ENCODE results near the gene PLA2G4C. TPM values are rescaled to one million over a fixed set of nuclear protein-coding genes. Genes with fewer than 3 reads are reported as not detected.

The PLA2G4C gene
- total RNA-seq, 1 experiment from 2014 or later = 5.5 TPM

DNA sequence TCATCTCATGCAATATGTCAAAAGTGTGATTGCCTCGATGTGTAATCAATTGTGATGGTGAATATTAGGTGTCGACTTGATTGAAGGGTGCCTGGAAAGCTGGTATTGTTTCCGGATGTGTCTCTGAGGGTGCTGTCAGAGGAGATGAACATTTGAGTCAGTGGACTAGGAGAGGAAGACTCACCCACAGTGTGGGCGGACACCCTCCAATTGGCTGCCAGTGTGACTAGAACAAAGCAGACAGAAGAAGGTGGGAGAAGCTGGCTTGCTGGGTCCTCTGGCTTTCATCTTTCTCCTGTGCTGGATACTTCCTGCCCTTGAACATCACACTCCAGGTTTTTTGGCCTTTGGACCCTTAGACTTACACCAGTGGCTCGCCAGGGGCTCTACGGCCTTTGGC, 51.3 kb downstream of the PLA2G4C start:
- DNase-seq (ENCODE audit: low read depth) = no peak

DNA sequence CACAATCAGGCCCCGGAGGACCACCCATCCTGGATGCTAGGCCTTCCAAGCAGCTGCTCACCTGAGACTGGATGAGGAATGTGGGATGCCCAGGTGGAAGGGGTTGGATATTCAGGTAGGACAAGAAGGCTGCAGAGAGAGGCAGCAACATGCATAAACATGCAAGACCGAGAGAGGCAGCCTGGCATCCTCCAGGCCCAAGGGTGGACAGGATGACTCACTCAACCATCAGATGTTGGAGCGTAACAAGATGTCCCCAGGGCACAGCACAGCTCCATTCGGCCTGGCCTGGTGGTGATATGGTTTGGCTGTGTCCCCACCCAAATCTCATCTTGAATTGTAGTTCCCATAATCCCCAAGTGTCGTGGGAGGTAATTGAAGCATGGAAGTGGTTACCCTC, 56.8 kb downstream of the PLA2G4C start:
- no peak for DNase-seq (ENCODE audit: low read depth)

DNA sequence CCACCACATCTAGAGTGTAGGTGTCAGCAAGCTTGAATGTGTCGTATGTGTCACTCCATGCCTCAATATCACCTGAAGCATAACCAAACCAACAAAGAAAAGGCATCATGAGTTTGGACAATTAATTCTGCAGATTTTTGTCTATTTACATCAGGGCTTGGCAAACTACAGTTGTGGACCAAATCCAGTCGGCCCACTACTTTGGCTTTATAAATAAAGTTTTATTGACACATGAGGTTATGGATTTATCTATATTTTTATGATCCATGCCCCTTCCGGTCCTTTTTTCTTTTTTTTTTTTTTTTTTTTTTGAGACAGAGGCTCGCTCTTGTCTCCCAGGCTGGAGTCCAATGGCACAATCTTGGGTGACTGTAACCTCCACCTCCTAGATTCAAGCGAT, 57.5 kb downstream of the PLA2G4C start:
- DNase-seq (ENCODE audit: low read depth) = no peak

DNA sequence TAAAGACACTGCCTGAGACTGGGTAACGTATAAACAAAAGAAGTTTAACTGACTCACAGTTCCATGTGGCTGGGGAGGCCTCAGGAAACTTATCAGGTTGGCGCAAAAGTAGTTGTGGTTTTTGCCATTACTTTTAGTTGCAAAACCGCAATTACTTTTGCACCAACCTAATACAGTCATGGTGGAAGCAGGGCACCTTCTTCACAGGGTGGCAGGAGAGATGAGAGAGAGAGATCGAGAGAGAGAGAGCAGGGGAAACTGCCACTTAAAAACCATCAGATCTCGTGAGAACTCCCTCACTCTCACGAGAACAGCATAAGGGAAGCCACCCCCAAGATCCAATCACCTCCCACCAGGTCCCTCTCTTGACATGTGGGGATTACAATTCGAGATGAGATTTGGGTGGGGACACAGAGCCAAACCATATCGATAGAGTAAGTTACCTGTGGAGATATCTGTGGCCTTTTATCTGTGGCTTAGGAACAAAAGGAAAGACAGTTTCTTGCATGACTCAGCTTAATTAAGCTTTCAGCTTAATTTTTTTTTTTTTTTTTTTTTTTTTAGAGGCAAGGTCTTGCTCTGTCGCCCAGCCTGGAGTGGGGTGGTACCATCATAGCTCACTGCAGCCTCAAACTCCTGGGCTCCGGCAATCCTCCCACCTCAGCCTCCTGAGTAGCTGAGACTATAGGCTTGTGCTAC, 59.1 kb downstream of the PLA2G4C start:
- DNase-seq (ENCODE audit: low read depth) = no peak

DNA sequence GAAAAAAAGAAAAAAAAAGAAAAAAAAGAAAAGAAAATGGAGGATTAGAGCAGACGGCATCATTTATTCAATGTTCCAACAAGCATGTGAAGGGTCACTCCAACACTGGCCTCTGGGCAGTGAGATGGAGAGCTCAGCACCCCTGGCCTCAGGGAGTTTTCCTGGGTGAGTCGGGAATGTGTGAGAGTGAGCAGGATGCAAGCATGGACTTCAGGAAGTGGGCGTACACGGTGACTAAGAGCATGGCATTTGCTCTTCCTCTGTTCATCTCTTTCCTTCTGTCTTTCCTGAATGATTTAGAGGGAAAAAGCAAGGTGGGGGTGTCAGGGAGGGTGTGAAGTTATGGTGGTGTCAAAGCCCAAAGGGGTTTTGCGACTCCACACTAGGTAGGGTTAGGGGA, 66.1 kb downstream of the PLA2G4C start:
- DNase-seq (ENCODE audit: low read depth) = no peak

DNA sequence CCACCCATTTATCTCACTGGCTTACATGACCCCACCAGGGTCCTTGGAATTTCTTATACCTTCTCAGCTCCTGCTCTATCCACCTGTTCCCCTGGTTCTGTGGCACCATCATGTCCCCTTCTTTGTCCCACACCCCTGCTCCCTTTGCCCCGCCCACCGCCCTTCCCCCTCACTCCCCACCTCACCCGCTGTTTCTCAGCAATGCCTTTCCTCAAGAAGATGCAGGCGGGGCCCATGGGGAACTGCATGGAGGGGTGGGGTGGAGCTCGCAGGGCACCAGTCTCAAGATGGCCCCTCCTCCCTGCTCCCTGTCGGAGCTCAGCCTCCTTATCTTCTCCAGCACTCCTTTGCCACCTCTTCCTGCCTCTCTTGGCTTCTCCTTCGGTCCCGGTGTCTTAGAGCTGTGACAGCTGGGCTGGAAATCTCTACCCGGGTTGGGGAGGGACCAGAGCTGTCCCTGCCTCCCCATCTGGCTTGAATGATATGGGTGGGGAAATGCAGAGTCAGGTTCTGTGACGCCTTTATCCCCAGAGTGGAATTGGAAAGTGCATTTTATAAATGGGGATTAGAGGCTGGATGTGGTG, 66.8 kb downstream of the PLA2G4C start, which contains the start of gene CABP5:
Gene CABP5 (minus strand): TSS at position 405 of the 584 bp plus-strand sequence. CDS start 157 bp downstream, at position 248.
- DNase-seq (ENCODE audit: low read depth) = no peak

DNA sequence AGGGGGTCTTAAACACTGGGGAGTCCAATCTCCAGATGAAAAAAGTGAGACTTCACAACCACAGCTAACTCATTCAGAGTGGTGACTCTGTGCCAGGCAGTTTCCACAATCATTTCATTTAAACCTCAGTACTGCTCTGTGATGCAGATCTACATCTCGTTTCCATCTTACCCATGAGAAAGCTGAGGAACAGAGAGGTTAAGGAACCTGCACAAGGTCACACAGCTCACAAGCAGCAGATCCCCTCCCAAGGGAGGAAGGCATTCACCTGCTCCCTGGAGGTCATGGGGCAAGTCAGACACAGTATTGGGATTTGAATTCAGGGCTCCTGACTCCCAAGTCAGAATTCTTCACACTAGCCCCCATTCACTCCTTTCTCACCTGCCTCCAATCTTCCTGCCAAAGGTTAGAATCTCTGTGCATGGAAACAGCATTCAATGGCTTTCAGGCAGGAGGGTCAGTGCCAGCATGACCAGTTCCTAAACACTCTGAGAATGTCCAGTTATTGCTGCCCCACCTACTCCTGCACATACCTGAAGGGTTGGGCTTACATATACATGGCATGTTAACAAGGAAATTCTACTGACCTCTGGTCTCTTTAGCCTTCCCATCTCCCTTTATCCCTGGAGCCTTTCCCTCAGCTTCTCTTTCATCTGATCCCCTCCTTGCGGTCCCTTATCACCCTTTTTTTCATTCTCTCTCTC, 68.6 kb downstream of the PLA2G4C start:
- no peak for DNase-seq (ENCODE audit: low read depth)

DNA sequence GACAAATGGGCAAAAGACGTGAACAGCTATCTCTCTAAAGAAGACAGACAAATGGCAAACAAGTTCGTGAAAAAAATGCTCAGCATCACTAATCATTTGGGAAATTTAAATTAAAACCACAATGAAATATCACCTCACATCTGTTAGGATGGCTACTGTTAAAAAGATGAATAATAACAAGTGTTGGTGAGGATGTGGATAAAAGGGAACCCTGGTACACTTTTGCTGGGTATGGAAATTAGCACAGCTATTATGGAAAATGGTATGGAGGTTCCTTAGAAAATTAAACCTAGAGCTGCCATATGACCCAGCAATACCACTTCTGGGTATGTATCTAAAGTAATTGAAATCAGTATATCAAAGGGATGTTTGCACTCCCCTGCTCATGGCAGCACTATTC, 73.9 kb downstream of the PLA2G4C start:
- DNase-seq (ENCODE audit: low read depth) = no peak

DNA sequence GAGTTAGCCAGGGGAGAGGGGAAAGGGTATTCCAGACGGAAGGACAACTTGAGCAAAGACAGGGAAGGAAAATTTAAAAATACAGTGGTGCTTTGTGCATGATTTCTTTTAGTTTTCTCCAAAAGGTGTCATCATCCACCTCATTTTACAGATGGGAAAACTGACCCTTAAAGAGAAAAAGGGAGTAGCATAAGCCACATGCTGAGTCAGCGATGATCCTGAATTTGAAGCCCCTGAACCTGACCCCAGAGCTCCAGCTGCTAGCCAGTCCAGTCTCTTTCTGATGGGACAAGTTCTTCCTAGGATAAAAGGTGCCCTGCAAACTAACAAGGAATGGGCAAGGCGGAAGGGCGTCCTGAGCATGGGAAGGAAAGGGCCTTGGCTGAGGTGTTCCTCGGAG, 77.0 kb downstream of the PLA2G4C start:
- no peak for DNase-seq (ENCODE audit: low read depth)

DNA sequence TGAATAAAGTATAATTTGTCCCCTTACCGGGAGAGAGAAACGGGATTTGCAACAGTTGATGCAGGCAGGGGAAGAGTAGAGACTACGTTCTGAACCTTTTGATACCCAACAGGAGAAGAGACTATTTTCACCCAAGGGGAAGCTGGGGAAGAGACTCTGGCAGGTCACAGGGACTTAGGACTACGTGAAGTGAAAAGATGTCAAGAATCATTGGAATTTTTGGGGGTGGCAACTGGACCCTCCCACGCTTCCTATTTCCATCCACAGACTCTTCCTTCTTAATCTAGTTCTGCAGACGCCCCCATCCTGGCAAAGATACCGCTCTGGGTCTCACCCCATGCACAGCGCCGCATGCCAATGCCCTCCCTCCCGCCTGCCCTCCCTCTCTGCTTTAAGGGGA, 80.5 kb downstream of the PLA2G4C start:
- DNase-seq (ENCODE audit: low read depth) = no peak

DNA sequence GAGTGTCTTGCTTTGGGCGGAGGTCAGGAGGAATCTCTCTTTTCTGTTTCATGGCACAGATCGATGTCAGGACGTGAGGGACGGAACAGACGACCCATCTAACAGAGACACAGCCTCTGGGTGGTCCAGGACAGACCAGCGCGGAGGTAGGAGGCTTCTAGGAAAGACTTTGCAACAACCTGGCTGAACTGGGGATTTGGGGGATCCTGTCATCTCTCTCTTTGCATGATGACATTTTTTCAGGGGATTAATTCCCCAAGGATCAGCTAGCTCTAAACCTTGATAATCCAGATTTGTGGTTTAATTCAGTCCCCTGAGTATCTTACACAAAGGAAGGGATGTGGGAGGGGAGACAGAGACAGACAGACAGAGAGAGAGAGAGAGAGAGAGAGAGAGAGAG, 81.2 kb downstream of the PLA2G4C start:
- DNase-seq (ENCODE audit: low read depth) = no peak

DNA sequence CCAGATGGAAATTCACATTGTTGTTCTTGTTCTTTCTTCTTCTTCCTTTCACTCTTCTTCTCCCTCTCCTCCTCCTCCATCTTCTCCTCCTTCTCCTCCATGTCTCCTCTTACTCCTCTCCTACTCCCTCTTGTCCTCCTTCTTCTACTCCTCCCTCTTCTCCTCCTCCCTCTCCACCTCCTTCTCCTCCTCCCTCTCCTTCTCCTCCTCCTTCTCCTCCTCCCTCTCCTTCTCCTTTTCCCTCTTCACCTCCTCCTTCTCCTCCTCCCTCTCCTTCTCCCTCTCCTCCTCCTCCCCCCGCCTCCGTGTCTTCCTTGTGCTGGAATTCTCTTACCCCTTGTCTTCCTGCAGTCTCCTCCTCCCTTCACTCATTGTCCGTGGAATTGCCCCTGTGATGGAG, 85.1 kb downstream of the PLA2G4C start:
- DNase-seq (ENCODE audit: low read depth) = no peak

DNA sequence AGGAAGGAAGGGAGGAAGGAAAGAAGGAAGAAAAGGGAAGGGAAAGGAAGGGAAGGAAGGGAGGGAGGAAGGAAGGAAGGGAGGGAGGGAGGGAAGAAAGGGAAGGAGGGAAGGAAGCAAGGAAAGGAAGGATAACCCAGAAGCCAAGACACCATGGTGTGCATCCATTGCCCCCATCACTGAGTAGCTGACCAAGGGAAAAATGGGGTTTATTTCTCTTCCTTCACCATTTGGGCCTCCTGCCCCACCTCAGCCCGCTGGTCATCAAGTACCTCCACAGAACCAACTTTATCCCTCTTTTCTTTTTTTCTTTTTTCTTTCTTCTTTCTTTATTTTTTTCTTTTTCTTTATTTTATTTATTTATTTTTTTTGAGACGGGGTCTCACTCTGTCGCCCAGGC, 87.1 kb downstream of the PLA2G4C start:
- DNase-seq (ENCODE audit: low read depth) = no peak

DNA sequence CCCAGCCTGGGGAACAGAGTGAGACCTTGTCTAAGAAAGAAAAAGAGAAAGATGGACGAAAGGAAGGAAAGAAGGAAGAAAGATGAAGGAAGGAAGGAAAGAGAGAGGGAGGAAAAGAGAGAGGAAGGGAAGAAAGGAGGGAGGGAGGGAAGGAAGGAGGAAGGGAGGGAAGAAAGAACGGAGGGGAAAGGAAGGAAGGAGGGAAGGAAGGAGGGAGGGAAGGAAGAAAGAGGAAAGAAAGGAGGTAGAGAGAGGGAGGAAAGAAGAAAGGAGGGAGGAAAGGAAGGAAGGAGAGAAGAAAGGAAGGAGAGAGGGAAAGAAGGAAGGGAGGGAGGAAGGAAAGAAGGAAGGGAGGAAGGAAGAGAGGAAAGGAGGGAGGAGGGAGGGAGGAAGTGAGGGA, 87.6 kb downstream of the PLA2G4C start:
- DNase-seq (ENCODE audit: low read depth) = no peak

DNA sequence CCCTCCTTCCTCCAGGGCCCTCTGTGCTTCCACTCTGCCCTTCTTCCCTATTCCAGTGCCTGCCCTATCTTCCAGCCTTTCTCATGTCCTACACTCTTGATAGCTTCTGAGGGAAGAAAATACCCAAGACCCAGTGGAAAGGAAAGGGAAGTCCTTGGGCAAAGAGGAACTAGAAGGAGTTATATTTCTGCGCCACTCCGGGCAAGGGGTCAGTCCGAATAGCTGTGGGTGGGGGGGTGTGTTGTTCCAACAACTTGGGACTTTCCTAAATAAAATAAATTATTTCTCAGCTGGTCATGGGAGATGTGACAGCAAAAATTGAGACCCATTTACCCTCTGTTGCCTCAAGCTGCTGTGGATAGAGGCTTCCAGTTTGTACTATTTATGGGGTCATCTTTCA, 89.9 kb downstream of the PLA2G4C start:
- DNase-seq (ENCODE audit: low read depth) = no peak

DNA sequence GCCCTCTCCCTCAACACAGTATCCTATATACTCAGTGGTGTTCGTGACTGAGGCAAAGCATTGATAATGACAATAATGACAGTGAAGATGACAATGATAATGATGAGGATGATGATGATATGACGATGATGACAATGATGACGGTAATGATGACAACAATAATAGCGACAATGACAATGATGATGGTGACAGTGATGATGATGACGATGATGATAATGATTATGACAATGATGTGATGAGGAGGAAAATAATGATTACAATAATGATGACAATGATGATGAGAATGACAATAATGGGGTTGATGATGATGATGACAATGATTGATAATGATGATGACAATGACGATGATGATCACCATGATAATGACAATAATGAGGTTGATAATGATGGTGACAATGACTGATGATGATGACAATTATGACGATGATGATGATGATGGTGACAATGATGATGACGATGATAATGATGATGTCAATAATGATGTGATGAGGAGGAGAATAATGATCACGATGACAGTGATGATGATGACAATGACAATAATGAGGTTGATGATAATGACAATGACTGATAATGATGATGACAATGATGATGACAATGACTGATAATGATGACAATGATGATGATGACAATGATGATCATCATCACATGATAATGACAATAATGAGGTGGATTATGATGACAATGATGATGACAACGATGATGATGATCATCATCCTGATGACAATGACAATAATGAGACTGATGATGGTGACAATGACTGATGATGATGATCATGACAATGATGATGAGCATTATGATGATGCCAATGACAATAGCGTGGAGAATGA, 99.5 kb downstream of the PLA2G4C start:
- DNase-seq (ENCODE audit: low read depth) = no peak

DNA sequence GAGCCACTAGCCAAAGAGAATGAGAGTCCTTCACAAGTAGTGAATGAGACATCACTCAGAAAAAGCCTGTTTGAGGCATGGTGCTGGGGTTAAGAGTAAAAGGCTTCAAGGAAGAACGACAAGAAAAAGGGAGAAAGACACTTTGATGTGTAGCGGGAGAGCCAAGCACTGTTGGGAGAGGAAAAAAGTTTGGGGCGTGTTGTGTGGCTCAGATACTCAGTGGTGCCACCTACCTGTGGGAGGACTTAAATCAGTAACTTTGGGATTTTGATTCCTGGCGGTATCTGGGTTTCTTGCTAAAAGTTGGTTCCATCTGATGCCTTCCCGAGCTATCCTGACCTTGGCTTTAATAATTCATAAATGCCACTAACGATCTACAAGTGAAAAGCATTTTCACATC, 103.9 kb downstream of the PLA2G4C start:
- peak; percentile 5 for DNase-seq (ENCODE audit: low read depth)

DNA sequence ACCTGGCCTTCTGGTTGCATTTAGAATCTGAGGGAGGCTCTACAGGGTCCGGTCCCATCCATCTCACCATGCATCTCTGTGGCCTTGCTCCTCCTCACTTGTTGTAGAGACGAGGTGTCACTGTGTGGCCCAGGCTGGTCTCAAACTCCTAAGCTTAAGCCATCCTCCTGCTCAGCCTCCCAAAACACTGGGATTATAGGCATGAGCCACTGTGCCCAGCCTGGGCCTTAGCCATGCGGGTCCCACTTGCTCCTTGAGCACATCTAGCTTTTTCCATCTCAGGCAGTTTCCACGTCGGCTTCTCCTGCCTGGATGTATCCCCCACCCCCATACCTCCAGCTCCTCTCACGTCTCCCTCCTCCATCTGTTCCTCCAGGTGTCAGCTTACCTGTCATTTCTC, 106.4 kb downstream of the PLA2G4C start:
- no peak for DNase-seq (ENCODE audit: low read depth)

DNA sequence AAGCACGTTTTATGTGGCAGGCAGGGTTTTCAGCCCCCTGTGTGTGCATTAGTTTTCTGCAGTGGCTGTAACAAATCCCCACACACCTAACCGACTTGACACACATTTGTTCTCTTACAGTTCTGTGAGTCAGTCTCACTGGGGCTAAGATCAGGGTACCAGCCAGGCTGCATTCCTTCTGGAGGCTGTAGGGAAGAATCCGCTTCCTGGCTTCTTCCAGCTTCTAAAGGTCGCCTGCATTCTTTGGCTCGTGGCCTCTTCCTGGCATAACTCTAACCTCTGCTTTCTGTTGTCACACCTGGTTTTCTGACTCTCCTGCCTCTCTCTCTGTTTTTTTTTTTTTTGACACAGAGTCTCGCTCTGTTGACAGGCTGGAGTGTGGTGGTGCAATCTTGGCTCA, 109.8 kb downstream of the PLA2G4C start:
- DNase-seq (ENCODE audit: low read depth) = no peak

DNA sequence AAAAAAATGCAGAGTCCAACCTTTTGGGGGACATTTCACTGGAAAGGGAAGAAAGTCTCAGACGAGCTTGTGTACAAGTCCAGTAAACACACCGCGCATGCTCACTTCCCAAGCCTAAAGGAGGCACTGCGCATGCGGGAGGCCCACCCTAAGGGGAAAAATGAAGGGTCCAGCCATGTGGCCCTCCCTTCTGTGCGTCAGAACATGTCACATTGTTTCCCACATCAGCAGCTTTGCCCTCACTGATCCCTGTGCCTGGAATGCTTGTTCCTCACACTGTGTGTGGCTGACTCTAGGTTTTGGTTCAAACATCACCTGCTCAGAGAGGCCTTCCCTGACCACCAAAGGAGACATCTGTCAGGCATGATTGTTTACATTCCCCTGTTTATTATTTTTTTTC, 111.8 kb downstream of the PLA2G4C start:
- no peak for DNase-seq (ENCODE audit: low read depth)

Data from LHCN-M2 (cell line).